DMS 273 (cell line): ENCODE measurements around the gene SKAP2.

Source experiments
- DNase-seq: peaks from one replicate; lab custom pipeline; 2025; ENCODE audit not compliant: unreplicated experiment; lab: John Stamatoyannopoulos, UW

The SKAP2 gene, protein sequence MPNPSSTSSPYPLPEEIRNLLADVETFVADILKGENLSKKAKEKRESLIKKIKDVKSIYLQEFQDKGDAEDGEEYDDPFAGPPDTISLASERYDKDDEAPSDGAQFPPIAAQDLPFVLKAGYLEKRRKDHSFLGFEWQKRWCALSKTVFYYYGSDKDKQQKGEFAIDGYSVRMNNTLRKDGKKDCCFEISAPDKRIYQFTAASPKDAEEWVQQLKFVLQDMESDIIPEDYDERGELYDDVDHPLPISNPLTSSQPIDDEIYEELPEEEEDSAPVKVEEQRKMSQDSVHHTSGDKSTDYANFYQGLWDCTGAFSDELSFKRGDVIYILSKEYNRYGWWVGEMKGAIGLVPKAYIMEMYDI

DNA sequence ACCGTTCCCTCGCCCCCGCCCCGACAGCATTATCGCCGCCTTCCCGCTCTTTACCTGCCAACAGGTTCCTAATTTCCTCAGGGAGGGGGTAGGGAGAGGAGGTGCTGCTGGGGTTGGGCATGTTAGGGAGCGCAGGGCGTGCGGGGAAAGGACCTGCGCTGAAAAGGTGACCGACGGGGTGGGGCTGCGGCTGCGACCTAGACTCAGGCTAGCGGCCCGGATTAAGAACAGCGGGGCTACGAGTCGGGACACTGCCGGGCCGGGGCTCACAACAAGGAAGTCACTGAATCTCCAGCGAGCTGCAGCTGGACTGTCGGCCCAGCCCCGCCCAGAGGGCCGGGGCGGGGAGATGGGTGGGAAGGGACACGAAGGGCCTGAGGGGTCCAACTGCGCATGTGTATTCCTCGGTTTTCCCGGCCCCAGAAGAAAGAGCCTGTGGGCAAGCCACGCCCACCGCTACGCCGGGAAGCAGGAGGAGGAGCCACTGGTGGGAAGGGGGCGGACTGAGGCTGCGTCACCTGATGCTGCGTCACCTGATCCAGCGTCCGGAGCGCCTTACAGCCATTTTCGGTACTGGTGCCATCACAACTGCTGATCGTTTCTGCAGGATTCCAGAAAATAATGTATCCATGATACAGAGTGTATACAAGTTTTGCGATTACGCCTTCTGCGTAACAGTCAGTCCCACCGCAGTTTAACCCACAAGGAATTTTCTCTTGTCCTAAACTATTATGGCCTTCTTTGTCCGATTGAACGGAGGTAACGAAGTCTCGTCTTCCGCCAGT, at the start of gene SKAP2:
Gene SKAP2, minus strand, starts transcription at position 282 of the 785 bp plus-strand sequence. Its CDS starts 161 bp downstream, at position 121.
- peak; percentile 100 for DNase-seq

DNA sequence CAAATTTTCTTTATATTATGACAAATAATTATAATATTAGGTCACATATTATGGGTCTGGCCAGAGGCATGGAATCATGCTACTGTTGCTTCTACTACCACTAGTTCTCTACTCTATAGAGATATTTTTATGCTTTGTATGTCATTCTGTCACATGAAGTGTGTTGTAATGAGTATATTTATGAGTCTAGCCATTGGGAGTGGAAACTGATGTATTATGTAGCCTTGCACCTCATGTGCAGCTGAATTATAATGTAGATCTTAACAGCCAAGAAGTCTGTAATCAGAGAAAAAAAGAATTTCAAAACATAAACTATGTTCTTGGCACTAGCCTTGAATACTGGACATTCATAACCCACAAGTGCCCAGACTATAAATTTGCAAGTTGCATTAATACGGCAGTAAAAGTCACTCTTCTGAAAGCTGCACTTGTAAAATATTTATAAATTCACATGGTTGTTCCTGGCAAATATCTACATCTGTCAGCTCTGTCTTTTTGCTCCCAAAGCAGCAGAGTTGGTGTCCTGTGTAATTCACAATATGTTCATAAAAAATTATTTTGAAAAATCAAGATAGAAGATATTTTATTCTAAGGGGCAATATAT, 48.6 kb upstream of the SKAP2 start:
- DNase-seq = no peak

DNA sequence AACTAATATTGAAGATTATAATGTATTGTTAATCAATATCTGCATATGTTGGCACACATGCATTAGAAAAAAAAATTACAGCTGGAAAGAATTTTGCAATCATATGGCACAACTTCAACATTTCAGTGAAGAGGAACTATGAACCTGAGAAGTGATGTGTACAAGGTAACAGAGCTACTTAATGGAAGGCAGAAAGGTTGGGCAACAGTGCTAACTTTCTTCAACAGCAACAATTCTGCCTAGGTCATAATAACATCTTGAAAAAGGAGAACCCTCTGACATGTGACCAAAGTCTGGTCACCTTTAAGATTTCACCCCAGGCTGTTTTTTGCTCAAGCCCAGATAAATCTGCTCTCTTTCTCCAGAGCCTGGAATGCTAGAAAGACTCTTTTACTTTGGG, 47.9 kb upstream of the SKAP2 start:
- DNase-seq = no peak

DNA sequence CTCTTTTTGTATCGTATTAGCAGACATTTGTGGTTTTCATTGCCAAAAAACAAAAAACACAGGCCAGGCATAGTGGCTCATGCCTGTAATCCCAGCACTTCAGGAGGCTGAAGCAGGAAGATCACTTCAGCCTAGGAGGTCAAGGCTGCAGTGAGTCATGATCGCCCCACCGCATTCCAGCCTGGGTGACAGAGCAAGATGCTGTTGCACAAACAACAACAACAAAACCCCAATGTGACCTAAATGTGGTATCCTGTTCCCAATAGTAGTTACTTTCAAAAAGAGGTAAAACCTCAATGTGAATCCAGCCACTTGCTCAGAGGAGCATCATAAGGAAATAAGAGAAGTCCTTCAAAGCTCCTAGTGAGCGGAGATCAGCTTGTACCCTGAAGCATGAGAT, 45.8 kb upstream of the SKAP2 start:
- DNase-seq = no peak

DNA sequence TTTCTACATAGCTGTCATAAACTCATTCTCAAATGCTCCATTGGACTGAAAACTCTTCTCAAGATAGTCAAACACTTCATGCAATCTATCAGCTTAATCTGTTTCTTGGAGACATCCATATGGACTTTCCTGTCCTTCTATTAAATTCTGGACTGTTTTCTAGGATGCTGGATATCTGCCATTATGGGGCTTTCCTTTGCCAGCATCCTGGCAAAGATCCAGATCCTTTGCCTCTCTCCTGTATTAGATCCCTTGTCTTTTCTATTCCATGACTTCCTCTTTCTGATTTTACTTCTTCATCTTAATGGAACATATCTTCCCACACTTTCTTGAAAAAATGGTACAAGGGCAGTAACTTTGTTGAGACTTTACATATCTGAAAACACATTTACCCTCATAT, 35.9 kb upstream of the SKAP2 start:
- peak; percentile 80 for DNase-seq

DNA sequence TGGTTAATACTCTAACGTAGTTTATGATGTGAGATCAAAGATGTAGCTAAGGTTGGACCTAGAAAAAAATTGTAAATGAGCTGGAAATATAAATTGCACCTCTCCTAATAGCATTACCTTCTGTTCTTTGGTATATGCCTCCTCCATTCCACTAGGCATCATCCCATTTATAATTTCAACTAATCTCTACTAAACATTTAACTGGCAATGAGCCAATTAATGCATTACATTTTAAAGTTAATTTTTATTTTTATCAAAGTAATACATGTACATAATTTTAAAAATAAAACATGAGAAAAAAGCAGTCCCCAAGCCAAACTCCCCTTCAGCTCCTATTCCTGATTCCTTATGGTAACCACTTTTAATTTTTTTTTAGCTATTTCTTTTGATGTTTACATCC, 35.1 kb upstream of the SKAP2 start:
- DNase-seq = no peak

DNA sequence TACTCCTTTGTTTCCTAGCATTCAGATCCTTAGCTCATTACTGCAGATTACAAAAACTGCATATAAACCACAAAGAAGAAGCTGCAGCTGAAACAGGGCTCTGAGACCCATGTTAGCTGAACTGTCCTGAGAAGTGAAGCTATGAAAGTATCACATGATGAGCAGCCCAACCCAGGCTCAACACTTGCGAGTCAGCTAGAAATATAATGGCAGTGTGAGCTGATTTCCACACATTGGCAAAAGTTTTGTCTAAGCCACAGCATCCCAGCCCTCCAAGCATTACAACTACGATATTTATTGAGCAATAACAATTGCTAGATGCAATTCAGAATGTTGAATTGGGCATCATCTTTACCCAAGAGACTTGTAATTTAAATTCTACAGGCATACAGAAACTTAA, 34.5 kb upstream of the SKAP2 start:
- no peak for DNase-seq

DNA sequence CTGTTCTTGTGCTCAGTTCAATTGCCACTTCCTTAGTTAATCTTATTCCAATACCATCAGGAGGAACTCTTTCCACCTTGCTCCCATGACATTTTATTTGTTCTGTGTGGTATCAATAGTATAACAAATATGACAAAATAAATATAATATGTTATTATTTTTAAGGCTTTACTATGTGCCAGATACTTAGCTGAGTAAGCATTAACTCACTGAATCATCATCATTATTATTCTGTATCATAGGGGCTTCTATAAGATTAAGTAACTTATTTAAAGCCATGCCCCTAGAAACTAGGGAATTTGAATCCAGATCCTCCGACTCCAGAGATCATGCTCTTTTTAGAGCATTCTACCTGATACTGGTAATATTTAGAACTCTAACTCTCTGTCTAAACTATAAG, 33.5 kb upstream of the SKAP2 start:
- no peak for DNase-seq

DNA sequence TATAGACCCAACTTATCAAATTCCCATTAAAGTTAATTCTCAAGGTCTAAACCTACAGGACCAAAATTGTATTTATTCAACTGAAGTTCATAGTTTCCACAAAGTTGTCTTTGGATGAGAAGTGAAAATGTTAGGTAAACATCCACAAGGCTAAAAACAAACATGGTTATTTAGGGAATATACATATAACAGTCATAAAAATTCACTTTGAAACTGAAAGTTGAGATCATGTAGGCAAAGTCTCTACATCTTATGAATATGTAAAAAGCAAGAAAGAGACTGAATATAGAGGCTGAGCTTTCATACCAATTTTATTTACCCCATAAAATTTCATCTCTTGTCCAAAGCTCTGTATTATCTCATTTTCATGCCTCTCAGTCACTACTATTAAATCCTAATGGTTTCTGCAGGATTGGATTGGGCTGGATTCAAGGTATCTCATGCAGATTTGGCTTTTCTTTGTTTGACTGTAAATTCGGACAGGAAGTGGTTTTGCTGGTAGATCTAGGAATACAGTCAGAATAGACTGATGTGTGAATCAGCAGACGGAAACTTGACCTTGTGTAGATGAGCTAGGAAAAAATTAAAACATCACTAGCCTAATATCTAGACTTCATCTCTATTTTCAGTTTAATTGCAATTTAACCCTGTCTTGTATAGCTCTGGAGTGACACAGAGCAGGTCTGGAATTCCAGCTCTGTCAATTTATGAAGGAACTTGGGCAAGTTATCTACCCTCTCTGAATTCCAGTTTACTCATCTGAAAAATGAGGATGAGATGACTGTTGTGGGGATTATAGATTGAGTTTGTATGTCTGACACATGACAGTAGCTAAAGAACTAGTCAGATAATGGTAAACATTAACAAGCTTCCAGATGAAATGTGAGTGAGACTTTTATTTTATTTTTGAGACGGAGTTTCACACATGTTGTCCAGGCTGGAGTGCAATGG, 27.3 kb upstream of the SKAP2 start:
- no peak for DNase-seq

DNA sequence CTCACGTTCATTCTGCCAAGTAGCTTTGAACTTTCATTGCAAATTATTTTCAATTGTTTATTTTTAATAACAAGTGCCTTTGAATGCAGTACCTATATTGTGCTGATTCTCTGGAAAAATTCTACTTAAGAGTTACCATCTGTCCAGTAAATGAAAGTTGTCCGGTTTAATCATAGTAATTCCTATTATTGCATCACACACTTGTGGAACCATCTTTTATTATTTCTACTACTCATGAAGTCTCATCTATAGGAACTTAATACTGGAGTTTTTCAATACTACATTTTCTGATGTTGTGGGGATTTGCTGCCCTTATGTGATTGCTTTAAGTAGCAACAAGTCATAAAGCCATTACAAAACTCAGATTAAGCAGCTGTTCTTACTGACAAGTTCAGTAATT, 16.5 kb upstream of the SKAP2 start:
- peak; percentile 33 for DNase-seq

DNA sequence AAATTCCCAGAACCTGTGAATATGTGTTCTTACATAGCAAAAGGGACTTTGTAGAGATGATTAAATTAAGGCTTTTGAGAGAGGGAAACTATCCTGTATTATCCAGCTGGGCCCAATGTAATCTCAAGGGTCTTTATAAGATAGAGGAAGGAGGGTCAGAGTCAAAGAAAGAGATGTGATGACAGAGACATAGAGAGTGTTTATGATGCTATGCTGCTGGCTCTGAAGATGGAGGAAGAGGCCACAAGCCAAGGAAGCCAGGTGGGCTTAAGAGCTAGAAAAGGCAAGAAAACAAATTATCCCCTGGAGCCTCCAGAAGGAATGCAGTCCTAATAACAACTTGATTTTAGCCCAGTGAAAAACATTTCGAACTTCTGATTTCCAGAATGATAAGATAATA, 15.3 kb upstream of the SKAP2 start:
- no peak for DNase-seq

DNA sequence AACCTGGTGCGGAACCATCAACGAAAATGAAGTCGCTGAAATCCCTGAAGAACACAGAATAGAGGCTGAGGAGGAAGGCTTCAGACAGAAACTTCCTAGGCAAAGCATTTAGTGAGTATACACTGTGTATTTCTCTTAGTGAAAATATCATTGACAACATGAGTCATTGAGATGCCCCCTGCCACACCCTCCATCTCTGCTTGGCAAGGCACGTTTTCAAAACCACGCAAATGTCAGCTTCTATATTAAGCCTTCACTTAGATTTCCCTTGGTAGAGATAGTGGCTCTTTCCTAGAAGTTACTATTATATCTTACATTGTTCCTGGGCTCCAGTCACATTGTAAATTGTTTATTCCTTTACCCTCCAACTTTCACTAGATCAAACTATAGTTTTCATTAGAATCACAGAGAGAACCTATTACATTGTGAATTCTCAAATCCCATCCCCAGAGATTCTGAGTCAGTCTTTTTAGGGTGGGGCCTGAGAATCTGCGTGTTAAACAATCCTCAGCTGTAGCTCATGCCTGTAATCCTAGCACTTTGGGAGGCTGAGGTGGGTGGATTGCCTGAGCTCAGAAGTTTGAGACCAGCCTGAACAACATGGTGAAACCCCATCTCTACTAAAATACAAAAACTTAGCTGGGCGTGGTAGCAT, 4.6 kb upstream of the SKAP2 start:
- no peak for DNase-seq

DNA sequence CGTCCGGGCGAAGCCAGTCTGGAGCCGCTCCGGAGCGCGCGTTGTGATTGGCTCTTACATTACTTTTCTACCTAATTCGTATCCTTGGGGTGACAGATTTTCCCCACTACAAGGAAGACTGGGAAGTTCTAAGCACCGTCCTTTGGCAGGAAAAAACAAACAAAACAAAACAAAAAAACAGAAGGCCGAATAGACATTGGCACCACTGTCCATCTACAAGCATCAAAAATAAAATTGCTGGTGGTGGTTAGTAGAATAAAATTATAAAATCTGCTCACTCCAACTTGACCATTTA, 651 bp upstream of the SKAP2 start:
- no peak for DNase-seq

DNA sequence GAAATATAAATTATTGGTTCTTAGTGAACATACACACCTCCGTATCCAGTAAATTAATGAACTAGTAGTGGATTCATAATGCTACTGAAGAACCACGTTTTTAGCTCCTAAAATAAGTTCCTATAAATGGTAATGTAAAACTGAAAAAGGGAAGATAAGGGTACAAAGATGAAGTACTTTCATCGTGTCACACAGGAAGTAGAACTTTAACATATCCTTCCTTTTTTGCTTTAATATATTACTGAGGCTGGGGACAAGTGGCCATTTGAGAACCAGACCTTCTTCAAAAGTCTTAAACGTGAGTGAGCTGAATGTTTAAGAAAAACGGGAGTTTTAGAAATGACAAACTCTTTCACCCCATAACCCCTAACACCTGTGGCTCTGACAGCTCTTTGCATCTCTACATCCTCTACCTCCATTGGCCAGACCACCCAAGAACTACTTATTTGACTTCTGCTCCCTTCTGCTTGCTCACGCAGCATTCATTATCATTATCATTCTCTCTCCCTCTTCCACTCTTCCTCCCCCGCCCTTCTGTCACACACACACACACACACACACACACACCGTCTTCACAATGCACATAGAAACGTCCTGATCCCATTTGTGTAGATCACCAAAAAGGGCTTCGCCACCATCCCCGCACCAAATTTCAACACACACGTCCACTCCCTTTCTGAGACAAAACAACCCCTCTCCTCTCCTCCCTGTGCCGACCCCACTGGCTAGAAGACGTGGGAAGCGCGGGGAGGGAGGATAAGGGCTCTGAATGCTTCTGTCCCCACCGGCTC, 677 bp downstream of the SKAP2 start:
- peak; percentile 85 for DNase-seq

DNA sequence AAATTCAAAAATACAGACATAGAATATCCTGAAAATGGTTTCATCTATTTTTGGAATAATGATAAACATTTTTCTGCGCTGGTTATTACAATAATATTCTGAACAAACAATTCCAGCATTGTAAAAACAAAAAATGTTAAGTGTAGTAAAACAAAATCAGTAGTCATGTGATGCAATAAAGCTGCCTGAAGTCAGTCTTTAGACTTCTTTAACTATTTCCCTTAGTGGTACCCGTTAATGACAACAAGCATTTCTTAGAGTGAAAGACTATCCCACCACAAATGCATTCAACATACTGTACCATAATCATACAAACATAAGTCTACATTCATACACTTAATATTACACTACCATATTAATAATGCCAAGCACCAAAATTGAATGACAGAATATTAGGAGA, 1.6 kb downstream of the SKAP2 start:
- DNase-seq = no peak

DNA sequence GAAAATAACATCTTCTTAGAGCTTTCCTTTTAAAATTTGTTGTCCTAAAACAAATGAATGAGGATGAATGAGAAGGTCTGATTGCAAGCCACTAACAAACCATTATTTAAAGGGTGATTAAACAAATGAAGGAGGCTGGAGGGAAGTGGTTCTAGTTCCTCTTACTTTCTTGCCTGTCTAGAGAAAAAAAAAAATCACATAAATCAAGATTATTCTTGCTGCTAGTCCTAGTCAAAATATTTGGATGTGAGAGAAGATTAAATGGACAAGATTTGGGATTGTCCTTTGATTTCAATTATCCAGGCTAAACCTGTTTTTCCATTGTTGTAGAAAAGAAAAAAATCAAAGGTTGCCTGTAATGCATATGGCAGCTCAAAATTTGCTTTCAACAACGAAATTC, 3.3 kb downstream of the SKAP2 start:
- DNase-seq = no peak

DNA sequence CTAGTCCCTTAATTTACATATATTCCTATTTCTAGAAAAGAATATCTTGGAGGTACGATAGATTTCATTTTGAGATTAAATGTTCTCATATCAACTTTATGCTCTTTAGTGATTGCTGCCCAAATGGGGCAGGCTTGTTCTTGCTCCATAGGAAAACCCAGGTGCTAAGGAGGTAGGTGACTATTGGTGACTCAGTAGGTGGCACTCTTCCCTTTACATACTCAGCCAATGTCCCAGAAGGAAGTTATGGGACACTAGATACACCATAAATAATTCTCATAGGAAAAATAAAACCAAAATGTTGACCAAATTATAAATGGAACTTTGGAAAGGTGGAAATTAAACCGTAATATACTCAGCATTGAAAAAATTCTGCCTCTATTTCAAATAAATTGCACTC, 4.0 kb downstream of the SKAP2 start:
- DNase-seq = peak; percentile 40

DNA sequence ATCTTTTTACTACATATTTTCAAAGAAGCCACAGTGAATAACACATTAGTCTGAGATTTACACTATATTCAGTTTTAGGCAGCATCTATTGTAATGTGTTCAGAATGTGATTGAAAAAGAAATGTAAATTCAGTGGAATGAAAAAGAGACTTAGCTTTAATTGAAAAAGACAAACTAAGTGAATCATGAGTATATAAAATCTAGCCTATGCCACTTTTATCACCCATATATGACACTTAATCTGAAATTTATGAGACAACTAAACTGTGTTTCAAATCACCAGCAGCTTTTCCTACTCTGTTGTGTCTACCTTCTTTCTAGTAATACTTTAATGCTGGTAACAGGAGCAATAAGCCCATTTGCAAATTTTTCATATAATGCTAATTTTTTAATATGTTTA, 4.7 kb downstream of the SKAP2 start:
- DNase-seq = no peak

DNA sequence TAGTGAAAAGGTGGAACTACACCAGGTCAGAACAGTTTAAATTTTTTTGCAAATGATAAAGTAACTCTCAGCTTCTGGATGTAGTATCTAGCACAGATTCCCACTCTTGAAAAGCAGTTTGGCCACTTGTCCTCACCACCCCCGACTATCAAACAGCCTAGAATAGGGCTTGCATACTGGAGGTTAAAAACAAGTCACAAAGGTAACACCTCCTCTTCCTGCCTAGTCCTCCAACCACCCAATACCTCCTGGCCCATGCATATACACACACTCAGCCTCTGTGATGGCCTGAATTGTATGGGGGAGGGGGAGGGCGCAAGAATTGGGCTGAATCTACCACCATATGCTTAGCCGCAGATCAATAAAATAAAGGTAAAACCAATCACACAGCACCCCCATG, 5.7 kb downstream of the SKAP2 start:
- no peak for DNase-seq

DNA sequence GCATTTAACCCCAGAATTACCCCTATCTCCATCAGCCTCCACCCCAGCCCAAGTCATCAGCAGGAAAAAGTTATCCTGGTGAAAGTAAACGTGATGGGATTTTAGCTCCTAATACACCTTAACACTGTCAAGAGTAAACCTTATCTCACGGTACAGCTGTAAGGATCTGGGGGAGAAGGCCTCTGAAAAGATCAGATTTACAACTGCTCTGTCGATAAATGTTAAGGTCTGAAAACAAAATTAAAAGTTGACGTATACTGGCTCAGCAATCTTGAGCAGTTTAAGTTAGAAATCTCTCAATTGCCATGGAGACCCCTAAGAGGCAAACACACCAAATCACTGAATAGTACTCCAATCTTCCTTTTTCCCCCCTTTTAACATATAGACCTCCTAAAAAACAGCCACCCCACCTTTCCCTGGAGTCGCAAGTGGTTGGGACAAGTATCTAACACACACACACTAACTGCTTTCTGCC, 6.1 kb downstream of the SKAP2 start:
- DNase-seq = no peak
